WERI-Rb-1 (cell line): Measurements from ENCODE around the gene GMPR.
"Not testable (repeated sequence)": the region's sequence is repeated elsewhere in the genome, so short reads cannot be mapped to it uniquely, and the experiment has no call there.

Source experiments
- DNase-seq: peaks from one replicate; pipeline ENCODE4 v3.0.0-alpha.2; 2020
- H3K27ac ChIP-seq: fragments of 250-450 bp; sonication (Bioruptor Pico); 2 replicates; pipeline ENCODE4 v1.5.1; 2020; ENCODE audit warnings: mild to moderate bottlenecking, moderate library complexity
- H3K27me3 ChIP-seq: fragments of 250-450 bp; sonication (Bioruptor Pico); 2 replicates; pipeline ENCODE4 v1.5.1; 2021; ENCODE audit warnings: mild to moderate bottlenecking, low read depth, moderate library complexity; ENCODE audit not compliant: insufficient read depth, severe bottlenecking
- H3K36me3 ChIP-seq: fragments of 250-450 bp; sonication (Bioruptor Pico); 2 replicates; pipeline ENCODE4 v1.5.1; 2020; ENCODE audit warnings: mild to moderate bottlenecking, moderate library complexity
- H3K4me3 ChIP-seq: 2 replicates; pipeline ENCODE4 v1.5.1; 2011; ENCODE audit warnings: low read depth, mild to moderate bottlenecking, control low read depth, low read length
- H3K9me3 ChIP-seq: fragments of 250-450 bp; sonication (Bioruptor Pico); 2 replicates; pipeline ENCODE4 v1.5.1; 2021; ENCODE audit warnings: mild to moderate bottlenecking, moderate library complexity; ENCODE audit not compliant: severe bottlenecking
- TF ChIP-seq, protein P1 (sequence below): IDR thresholded peaks from 2 replicates; pipeline ENCODE4 v1.5.1; 2011; ENCODE audit warnings: low read depth, mild to moderate bottlenecking, control low read depth, inconsistent platforms, low read length

The GMPR gene

DNA sequence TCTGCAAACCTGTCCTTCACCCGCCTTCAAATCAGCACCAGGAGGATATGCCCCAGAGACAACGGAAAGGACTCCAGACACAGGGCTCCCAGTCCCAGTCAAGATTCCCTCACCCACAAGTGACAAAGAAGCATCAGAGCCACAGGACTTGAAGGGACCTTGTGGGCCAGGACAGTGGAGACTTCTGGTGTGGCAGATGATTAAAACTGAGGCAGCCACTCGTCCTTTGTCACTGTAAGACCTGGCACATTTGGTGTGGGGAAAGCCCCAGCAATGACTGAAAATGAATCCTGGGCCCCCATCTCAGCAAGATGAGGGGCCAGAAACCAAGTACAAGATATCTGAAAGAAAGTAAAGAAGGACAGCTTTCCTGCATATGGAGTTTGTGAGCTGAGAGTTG, 15.6 kb upstream of the GMPR start:
- no peak for DNase-seq
- H3K36me3 ChIP-seq, result no peaks in the 10 kb centered on the region
- H3K4me3 ChIP-seq, result no peak overlapping the region
- TF ChIP-seq, protein P1, sequence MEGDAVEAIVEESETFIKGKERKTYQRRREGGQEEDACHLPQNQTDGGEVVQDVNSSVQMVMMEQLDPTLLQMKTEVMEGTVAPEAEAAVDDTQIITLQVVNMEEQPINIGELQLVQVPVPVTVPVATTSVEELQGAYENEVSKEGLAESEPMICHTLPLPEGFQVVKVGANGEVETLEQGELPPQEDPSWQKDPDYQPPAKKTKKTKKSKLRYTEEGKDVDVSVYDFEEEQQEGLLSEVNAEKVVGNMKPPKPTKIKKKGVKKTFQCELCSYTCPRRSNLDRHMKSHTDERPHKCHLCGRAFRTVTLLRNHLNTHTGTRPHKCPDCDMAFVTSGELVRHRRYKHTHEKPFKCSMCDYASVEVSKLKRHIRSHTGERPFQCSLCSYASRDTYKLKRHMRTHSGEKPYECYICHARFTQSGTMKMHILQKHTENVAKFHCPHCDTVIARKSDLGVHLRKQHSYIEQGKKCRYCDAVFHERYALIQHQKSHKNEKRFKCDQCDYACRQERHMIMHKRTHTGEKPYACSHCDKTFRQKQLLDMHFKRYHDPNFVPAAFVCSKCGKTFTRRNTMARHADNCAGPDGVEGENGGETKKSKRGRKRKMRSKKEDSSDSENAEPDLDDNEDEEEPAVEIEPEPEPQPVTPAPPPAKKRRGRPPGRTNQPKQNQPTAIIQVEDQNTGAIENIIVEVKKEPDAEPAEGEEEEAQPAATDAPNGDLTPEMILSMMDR, result no peak
- H3K9me3 ChIP-seq, result peaks cover 2% of the 10 kb centered on the region
- H3K27ac ChIP-seq, result no peak overlapping the region
- no peaks in the 10 kb centered on the region for H3K27me3 ChIP-seq

GRCh38 chr6:16223362-16223761, 15.0 kb upstream of the GMPR start:
- TF ChIP-seq, protein P1, result no peak
- no peak for DNase-seq
- Histone ChIP-seq H3K9me3 (no peaks in the 10 kb centered on the region), H3K36me3 (no peaks in the 10 kb centered on the region), H3K27me3 (no peaks in the 10 kb centered on the region), H3K27ac (no peak overlapping the region), H3K4me3 (no peak overlapping the region)

DNA sequence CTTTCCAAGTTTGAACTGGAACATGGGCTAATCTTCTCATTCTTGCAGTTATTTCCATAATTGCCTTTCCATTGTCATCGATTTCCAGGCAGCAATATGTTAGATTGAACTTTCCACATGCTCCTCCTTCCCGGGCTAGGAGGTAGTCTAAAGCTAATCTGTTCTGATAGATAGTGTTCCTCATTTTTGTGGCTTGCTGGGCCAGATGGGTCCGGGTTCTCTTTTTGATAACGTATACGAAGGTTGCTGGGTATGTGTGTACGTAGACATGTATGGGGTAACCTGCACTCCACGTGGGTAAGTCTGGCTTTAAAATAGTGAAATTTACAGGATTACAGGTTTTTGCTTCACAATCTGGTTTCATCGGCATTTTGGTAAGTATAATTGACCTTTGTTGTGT, 14.0 kb upstream of the GMPR start:
- H3K27ac ChIP-seq, result no peak overlapping the region
- TF ChIP-seq, protein P1, result no peak
- H3K4me3 ChIP-seq, result no peak overlapping the region
- DNase-seq, result no peak
- H3K36me3 ChIP-seq, result no peaks in the 10 kb centered on the region
- H3K27me3 ChIP-seq, result no peaks in the 10 kb centered on the region
- H3K9me3 ChIP-seq, result no peaks in the 10 kb centered on the region

- not testable (repeated sequence) for H3K27ac ChIP-seq, H3K36me3 ChIP-seq, H3K4me3 ChIP-seq, H3K9me3 ChIP-seq, H3K27me3 ChIP-seq, DNase-seq
These were observed 13.2 kb upstream of the GMPR start for GRCh38 chr6:16225062-16225731.

DNA sequence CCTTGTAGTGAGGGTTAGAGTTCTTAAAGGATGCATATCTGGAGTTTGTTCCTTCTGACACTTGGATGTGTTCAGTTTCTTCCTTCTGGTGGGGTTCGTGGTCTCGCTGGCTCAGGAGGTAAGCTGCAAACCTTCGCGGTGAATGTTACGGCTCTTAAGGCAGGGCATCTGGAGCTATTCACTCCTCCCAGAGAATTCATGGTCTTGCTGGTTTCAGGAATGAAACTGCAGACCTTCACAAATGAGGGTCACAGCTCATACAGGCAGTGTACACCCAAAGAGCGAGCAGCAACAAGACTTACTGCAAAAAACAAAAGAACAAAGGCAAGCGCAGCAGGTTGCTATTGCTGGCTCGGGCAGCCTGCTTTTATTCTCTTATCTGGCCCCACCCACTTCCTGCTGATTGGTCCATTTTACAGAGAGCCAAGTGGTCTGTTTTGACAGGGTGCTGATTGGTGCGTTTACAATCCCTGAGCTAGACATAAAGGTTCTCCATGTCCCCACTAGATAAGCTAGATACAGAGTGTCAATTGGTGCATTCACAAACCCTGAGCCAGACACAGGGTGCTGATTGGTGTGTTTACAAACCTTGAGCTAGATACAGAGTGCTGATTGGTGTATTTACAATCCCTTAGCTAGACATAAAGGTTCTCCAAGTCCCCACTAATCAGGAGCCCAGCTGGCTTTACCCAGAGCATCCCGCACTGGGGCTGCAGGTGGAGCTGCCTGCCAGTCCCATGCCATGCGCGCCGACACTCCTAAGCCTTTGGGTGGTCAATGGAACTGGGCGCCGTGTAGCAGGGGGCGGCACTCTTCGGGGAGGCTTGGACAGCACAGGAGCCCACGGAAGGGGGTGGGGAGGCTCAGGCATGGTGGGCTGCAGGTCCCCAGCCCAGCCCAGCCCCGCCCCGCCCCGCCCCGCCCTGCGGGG, 12.0 kb upstream of the GMPR start:
- H3K27ac ChIP-seq, DNase-seq, H3K36me3 ChIP-seq, H3K4me3 ChIP-seq, H3K9me3 ChIP-seq, H3K27me3 ChIP-seq: not testable (repeated sequence)

- no peaks in the 10 kb centered on the region for H3K27me3 ChIP-seq
- no peak overlapping the region for H3K4me3 ChIP-seq
- H3K27ac ChIP-seq, result no peak overlapping the region
- DNase-seq, result no peak
- H3K36me3 ChIP-seq, result no peaks in the 10 kb centered on the region
- H3K9me3 ChIP-seq, result no peaks in the 10 kb centered on the region
- TF ChIP-seq, protein P1, result no peak
These were observed 11.3 kb upstream of the GMPR start for GRCh38 chr6:16227048-16227562.
